Spleen (tissue), 11 donors: ENCODE data around the gene DOCK4. TPM values are rescaled to one million over a fixed set of nuclear protein-coding genes. Genes with fewer than 3 reads are reported as not detected.

Experiments used
- DNase-seq: peaks from one replicate; pipeline ENCODE4 v3.0.0-alpha.2; 2020
- H3K27ac ChIP-seq, 8 donors: fragments of 200-600 bp; sonication (generic) in 7 of 8; 1 replicate in 4 of 8; 2 replicates in 4 of 8; pipeline versions ENCODE4 v1.5.0 to v1.8.0; 2016 to 2021; ENCODE audit warnings: inconsistent platforms in 4 of 8, mild to moderate bottlenecking in 4 of 8, moderate library complexity in 1 of 8
- H3K27me3 ChIP-seq, 7 donors: fragments of 200-600 bp; sonication (generic) in 6 of 7; replicated peaks in 1 of 7; 1 replicate in 4 of 7; 2 replicates in 3 of 7; pipeline versions ENCODE4 v1.5.0 to v1.8.0; 2016 to 2021; ENCODE audit warnings: inconsistent platforms in 3 of 7, mild to moderate bottlenecking in 1 of 7
- H3K36me3 ChIP-seq, 6 donors: fragments of 200-600 bp; sonication (generic) in 5 of 6; 1 replicate in 4 of 6; 2 replicates in 2 of 6; pipeline versions ENCODE4 v1.5.0 to v1.8.0; 2016 to 2021; ENCODE audit warnings: inconsistent platforms in 2 of 6
- H3K4me1 ChIP-seq, 6 donors: fragments of 200-600 bp; sonication (generic) in 5 of 6; 1 replicate in 3 of 6; 2 replicates in 3 of 6; pipeline versions ENCODE4 v1.5.0 to v1.8.0; 2016 to 2021; ENCODE audit warnings: inconsistent platforms in 3 of 6
- H3K4me3 ChIP-seq, 8 donors: fragments of 200-600 bp; sonication (generic) in 7 of 8; 1 replicate in 4 of 8; 2 replicates in 4 of 8; pipeline versions ENCODE4 v1.5.0 to v1.8.0; 2016 to 2021; ENCODE audit warnings: inconsistent platforms in 4 of 8, mild to moderate bottlenecking in 4 of 8, moderate library complexity in 2 of 8
- H3K9me3 ChIP-seq, 8 donors: fragments of 200-600 bp; sonication (generic) in 7 of 8; 1 replicate in 4 of 8; 2 replicates in 4 of 8; pipeline versions ENCODE4 v1.5.0 to v1.8.0; 2016 to 2021; ENCODE audit warnings: inconsistent platforms in 4 of 8
- CTCF ChIP-seq, 11 experiments: fragments of 200-600 bp in 7 of 11; fragments of 450-650 bp in 4 of 11; sonication (generic) in 4 of 11; IDR thresholded peaks in 8 of 11; conservative IDR thresholded peaks in 3 of 11; 1 replicate in 7 of 11; 2 replicates in 4 of 11; pipeline versions ENCODE4 v1.4.0 to v1.8.0; 2016 to 2021; ENCODE audit warnings: antibody characterized with exemption in 11 of 11, inconsistent platforms in 4 of 11, mild to moderate bottlenecking in 1 of 11
- POLR2A ChIP-seq, 3 donors: fragments of 450-650 bp; IDR thresholded peaks; one replicate each; pipeline ENCODE4 v1.5.1; 2017; ENCODE audit warnings: antibody characterized with exemption in 3 of 3, mild to moderate bottlenecking in 1 of 3
- POLR2AphosphoS5 ChIP-seq, 3 donors: sonication (generic); formaldehyde crosslinking; IDR thresholded peaks; one replicate each; pipeline ENCODE4 v1.5.1; 2017; ENCODE audit warnings: antibody characterized with exemption in 3 of 3
- WGBS, 5 donors: extraction: QIAGEN DNeasy Blood & Tissue Kit in 3 of 5; methylation state at CpG; one replicate each; pipeline versions ENCODE4 v1.1.5 to v1.1.7; 2013 to 2018; 5-methylcytosine and 5-hydroxymethylcytosine counted together
- intact Hi-C: fragments of 100-400 bp; cut with DNase I; formaldehyde crosslinking; loops from one replicate; pipeline ENCODE4 v1.15.0; 2023; ENCODE audit warnings: low total_unique reads
- polyA plus RNA-seq, 3 donors: library from polyadenylated mRNA; stranded (reverse); fragments of 200-250 nt; gene quantifications; one replicate each; pipeline ENCODE4 v1.2.1, GENCODE V29; 2013
- total RNA-seq, 7 donors: library from RNA; depleted of rRNA in 3 of 7; stranded (reverse); fragments of >200 nt in 3 of 7; fragmentation: NEBNext Ultra II Directional in 4 of 7; extraction: Animal tissue kit (Norgen Biotek cat#: 25700) in 4 of 7; gene quantifications; one replicate each; pipeline versions ENCODE4 v1.1.0 to v1.2.1, GENCODE V29; 2016 to 2021
- donor health status: healthy with polysubstance abuse.
- donor health status: DM: no; HTN: no; CAD: no; lungs with moderate emphysema.
- donor health status: DM: no; HTN: no; CAD: no.
- donor health status: Bipolar disorder and iron deficiency.
- donor health status: healthy.
- donor health status: DM: no; HTN: no; CAD: no.
- donor health status: DM: yes; HTN: yes; CAD: no.

The DOCK4 gene
- total and polyA plus RNA-seq, 10 donors, result 1.4 to 26.9 (median 14.2) TPM

GRCh38 chr7:112202816-112203215 is 3.4 kb downstream of the DOCK4 start:
- H3K4me3 ChIP-seq, result no peak overlapping the region
- WGBS, 5 donors, result 17 to 43% (median 38%) methylated on average over 2 of the region's 2 CpGs

GRCh38 chr7:112201839-112202238 is 4.4 kb downstream of the DOCK4 start:
- peaks cover 0 to 51% (median 5%) of the 10 kb centered on the region in 7 donors for H3K27me3 ChIP-seq
- peaks cover 3 to 33% (median 24%) of the 10 kb centered on the region in 6 donors for H3K4me1 ChIP-seq
- H3K4me3 ChIP-seq, result no peak overlapping the region
- no peak for DNase-seq
- H3K36me3 ChIP-seq, result no peaks in the 10 kb centered on the region
- TF ChIP-seq CTCF (IDR thresholded peaks at IDR 0.05 in 8 of 11, conservative IDR thresholded peaks at IDR 0.05 in 3 of 11) (no peak), POLR2A (IDR thresholded peaks at IDR 0.05) (no peak), POLR2AphosphoS5 (IDR thresholded peaks at IDR 0.05) (no peak)
- H3K9me3 ChIP-seq, result no peaks in the 10 kb centered on the region
- no peak overlapping the region for H3K27ac ChIP-seq
- intact Hi-C loops, result no loop called here

More at GRCh38 chr7:112202816-112203215, 3.4 kb downstream of the DOCK4 start:
- peaks cover 11 to 43% (median 33%) of the 10 kb centered on the region in 6 donors for H3K4me1 ChIP-seq
- H3K27ac ChIP-seq, result no peak overlapping the region
- no peak for DNase-seq
- intact Hi-C loops, result no loop called here
- no peaks in the 10 kb centered on the region for H3K9me3 ChIP-seq
- H3K36me3 ChIP-seq, result no peaks in the 10 kb centered on the region
- H3K27me3 ChIP-seq, result peaks cover 0 to 43% (median 5%) of the 10 kb centered on the region in 7 donors
- TF ChIP-seq POLR2A (IDR thresholded peaks at IDR 0.05) (no peak), POLR2AphosphoS5 (IDR thresholded peaks at IDR 0.05) (no peak), CTCF (IDR thresholded peaks at IDR 0.05 in 8 of 11, conservative IDR thresholded peaks at IDR 0.05 in 3 of 11) (no peak)

GRCh38 chr7:112201411-112201810 is 4.8 kb downstream of the DOCK4 start:
- Histone ChIP-seq H3K27me3 (peaks cover 0 to 56% (median 5%) of the 10 kb centered on the region in 7 donors), H3K4me1 (peaks cover 3 to 33% (median 24%) of the 10 kb centered on the region in 6 donors), H3K27ac (no peak overlapping the region), H3K36me3 (no peaks in the 10 kb centered on the region), H3K4me3 (no peak overlapping the region), H3K9me3 (no peaks in the 10 kb centered on the region)
- WGBS, 5 donors, result 80 to 89% (median 83%) methylated on average over 6 of the region's 6 CpGs
- intact Hi-C loops, result no loop called here
- TF ChIP-seq CTCF (IDR thresholded peaks at IDR 0.05 in 8 of 11, conservative IDR thresholded peaks at IDR 0.05 in 3 of 11) (no peak), POLR2A (IDR thresholded peaks at IDR 0.05) (no peak), POLR2AphosphoS5 (IDR thresholded peaks at IDR 0.05) (no peak)
- DNase-seq, result no peak

- no peak overlapping the region for H3K4me3 ChIP-seq
- peaks cover 3 to 23% (median 16%) of the 10 kb centered on the region in 6 donors for H3K4me1 ChIP-seq
- intact Hi-C loops, result no loop called here
- H3K36me3 ChIP-seq, result no peaks in the 10 kb centered on the region
- H3K27ac ChIP-seq, result no peak overlapping the region
- DNase-seq, result no peak
- WGBS, 5 donors, result 88 to 100% (median 95%) methylated on average over 1 of the region's 1 CpG
- peaks cover 0 to 50% (median 5%) of the 10 kb centered on the region in 7 donors for H3K27me3 ChIP-seq
- no peaks in the 10 kb centered on the region for H3K9me3 ChIP-seq
- no peak for TF ChIP-seq POLR2AphosphoS5 (IDR thresholded peaks at IDR 0.05)
- TF ChIP-seq CTCF (IDR thresholded peaks at IDR 0.05 in 8 of 11, conservative IDR thresholded peaks at IDR 0.05 in 3 of 11), result no peak
- TF ChIP-seq POLR2A (IDR thresholded peaks at IDR 0.05), result no peak
Observed at GRCh38 chr7:112199672-112200071, 6.5 kb downstream of the DOCK4 start.
